GM21390 (cell line): Measurements from ENCODE around the gene DNAJB7.
A peak's percentile ranks its signal among the peaks of the same experiment; 100 is the strongest.
"Not testable (repeated sequence)": the region's sequence is repeated elsewhere in the genome, so short reads cannot be mapped to it uniquely, and the experiment has no call there.

ENCODE experiments used
- ATAC-seq: cut with Tn5 transposase; IDR thresholded peaks from one replicate; pipeline ENCODE4 v1.9.1; 2021; ENCODE audit not compliant: unreplicated experiment

DNAJB7 gene

GRCh38 chr22:40845816-40846215 is 16.1 kb downstream of the DNAJB7 start:
- ATAC-seq = not testable (repeated sequence)

- no peak for ATAC-seq
These were observed 17.0 kb downstream of the DNAJB7 start for GRCh38 chr22:40844951-40845350.

DNA sequence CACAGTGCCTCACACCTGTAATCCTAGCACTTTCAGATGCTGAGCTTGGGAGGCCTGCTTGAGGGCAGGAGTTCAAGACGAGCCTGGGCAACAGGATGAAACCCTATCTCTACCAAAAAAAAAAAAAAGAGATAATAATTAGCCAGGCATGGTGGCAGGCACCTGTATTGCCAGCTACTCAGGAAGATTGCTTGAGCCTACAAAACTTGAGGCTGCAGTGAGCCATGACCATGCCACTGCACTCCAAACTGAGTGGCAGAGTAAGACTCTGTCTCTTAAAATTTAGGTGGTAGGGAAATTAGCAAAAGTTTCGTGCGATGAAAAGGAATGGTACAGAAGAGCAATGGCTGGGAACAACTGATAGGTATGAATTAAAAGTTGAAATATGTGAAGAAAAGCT is 23.4 kb downstream of the DNAJB7 start:
- no peak for ATAC-seq

- ATAC-seq = no peak
These were observed 27.3 kb downstream of the DNAJB7 start for GRCh38 chr22:40834619-40835018.

DNA sequence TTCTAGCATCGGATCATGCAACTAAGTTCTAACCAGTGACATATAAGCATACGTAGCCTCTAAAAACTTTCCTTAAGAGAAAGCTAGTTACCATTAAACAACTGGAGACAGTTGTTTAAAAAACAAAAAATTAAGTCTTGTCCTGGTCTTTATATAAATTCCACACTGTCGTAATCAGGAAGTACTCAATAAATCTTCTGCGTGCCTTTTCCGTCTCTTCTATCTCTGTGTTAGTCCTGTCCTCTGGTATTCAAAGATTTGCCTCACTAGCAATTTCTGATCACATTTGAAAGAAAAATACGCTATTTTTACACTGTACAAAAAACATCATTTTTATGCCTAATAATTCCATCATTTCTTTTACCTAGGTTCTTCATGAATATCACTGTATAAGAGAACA is 32.8 kb downstream of the DNAJB7 start:
- no peak for ATAC-seq

DNA sequence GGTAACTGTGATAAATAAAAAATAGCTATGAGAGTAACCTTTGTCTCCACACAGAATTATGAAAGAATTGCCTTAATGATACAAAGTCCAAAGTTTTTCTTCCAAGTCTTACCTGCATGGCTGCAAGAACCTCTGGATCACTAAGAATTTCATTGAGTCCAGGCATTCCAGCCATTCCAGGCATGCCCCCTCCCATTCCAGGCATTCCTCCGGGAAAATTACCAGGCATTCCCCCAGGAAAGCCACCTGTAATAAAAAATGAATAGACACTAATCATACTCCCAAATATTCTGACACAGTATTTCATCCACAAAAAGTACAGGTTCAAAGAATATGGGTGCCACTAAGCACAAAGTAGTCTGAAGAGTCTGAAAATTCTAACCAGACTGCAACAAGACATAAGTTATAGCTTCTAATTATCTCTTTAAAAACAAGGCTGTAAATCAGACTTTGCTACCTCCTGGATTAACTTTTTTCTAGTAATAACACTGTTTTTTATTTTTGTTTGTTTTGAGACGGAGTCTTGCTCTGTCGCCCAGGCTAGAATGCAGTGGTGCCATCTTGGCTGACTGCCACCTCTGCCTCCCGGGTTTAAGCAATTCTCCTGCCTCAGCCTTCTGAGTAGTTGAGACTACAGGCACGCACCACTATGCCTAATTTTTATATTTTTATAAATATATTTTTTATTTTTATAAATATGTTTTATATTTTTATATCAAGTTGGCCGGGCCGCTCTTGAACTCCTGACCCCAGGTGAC is 34.8 kb downstream of the DNAJB7 start:
- ATAC-seq = no peak

DNA sequence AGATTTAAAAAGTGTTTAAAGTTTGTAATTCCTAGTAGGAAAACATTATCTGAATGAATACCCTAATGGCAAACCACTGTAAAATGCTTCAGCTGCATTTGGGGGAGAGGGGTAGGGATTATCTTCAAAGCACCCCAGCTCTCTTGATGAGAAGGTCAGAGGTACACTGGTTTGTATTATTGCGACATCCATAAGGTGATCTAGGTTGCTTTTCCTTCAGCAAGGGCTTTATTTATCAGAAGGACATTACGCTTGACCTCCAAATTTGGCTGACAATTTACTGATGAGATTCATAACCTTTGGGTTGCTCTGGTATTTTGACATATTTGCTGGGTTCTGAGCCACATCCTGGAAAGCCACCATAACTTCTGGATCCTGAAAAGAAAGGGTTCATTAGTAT is 35.6 kb downstream of the DNAJB7 start:
- not testable (repeated sequence) for ATAC-seq

DNA sequence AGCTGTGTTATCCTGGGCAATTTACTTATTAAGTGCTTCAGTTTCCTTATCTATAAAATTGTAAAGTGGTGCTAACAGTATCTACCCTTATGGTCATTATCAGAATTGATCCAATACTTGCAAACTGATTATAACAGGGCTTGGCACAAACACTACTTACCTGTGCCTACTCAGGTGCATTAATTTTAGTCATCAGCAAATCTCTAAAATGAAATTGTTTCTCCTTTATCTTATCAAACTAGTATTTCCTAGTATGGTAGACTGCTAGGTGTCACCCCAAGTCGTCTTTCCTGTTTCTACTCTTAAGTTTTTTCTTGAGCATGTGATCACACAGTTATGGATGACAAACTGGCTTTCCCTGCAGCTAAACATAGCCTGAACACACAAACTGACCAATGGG is 38.5 kb downstream of the DNAJB7 start:
- ATAC-seq = no peak

GRCh38 chr22:40819599-40820140 is 42.2 kb downstream of the DNAJB7 start:
- no peak for ATAC-seq

- ATAC-seq = peak; percentile 79
These were observed 42.9 kb downstream of the DNAJB7 start, which contains the start of gene SLC25A17 for GRCh38 chr22:40818747-40819598. Gene SLC25A17 (minus strand): TSS chr22:40819346. CDS start chr22:40819248, 98 bp downstream.

- no peak for ATAC-seq
These were observed 43.6 kb downstream of the DNAJB7 start for GRCh38 chr22:40818192-40818746.

- no peak for ATAC-seq
These were observed 44.2 kb downstream of the DNAJB7 start for GRCh38 chr22:40817737-40818136.

- no peak for ATAC-seq
These were observed 48.0 kb downstream of the DNAJB7 start for GRCh38 chr22:40813912-40814315.
